ENCODE data around the gene STARD3NL.

DNA sequence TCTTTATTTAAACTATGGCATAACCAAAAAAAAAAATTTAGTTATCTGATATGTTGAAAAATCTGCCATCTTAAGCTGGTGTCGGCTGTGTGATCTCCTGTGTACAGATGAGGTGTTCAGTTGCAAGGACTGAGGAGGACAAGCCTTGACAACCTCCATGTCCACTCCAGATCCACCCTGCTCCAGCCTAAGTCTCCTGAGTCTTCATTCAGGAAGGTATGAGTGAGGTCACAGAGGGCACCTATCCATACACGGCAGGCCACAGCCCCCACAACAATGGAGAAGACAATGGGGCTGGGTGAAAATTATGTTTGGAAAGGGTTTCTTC lies 79.3 kb downstream of the STARD3NL start:
- TF ChIP-seq, protein P1, sequence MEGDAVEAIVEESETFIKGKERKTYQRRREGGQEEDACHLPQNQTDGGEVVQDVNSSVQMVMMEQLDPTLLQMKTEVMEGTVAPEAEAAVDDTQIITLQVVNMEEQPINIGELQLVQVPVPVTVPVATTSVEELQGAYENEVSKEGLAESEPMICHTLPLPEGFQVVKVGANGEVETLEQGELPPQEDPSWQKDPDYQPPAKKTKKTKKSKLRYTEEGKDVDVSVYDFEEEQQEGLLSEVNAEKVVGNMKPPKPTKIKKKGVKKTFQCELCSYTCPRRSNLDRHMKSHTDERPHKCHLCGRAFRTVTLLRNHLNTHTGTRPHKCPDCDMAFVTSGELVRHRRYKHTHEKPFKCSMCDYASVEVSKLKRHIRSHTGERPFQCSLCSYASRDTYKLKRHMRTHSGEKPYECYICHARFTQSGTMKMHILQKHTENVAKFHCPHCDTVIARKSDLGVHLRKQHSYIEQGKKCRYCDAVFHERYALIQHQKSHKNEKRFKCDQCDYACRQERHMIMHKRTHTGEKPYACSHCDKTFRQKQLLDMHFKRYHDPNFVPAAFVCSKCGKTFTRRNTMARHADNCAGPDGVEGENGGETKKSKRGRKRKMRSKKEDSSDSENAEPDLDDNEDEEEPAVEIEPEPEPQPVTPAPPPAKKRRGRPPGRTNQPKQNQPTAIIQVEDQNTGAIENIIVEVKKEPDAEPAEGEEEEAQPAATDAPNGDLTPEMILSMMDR (IDR thresholded peaks at IDR 0.05), result no peak
- no peak for TF ChIP-seq POLR2A (IDR thresholded peaks at IDR 0.05)
- TF ChIP-seq EP300 (IDR thresholded peaks at IDR 0.05), result no peak
- TF ChIP-seq POLR2AphosphoS5 (IDR thresholded peaks at IDR 0.05), result no peak
